ENCODE data around the gene TRIO. TPM values are rescaled to one million over a fixed set of nuclear protein-coding genes. Genes with fewer than 3 reads are reported as not detected.

TRIO gene
- total RNA-seq, 2 donors from 2014 or later = 62.0 to 137 TPM

- no peak overlapping the region for H3K27ac ChIP-seq
- no peak overlapping the region for H3K4me3 ChIP-seq
- H3K27me3 ChIP-seq = no peaks in the 10 kb centered on the region
- no peak for ATAC-seq
- intact Hi-C loops (cut with DNase I) = no loop called here
- 90 to 93% methylated on average over 2 to 4 of the region's 4 CpGs for WGBS, 2 donors
- no peaks in the 10 kb centered on the region for H3K9me3 ChIP-seq
- H3K36me3 ChIP-seq (replicated peaks in 1 of 2; ENCODE audit: insufficient read depth in 1 of 2, low read depth in 2 of 2) = no peaks in the 10 kb centered on the region
- DNase-seq = no peak
- peaks cover 11% of the 10 kb centered on the region for H3K4me1 ChIP-seq
- TF ChIP-seq, protein P1, sequence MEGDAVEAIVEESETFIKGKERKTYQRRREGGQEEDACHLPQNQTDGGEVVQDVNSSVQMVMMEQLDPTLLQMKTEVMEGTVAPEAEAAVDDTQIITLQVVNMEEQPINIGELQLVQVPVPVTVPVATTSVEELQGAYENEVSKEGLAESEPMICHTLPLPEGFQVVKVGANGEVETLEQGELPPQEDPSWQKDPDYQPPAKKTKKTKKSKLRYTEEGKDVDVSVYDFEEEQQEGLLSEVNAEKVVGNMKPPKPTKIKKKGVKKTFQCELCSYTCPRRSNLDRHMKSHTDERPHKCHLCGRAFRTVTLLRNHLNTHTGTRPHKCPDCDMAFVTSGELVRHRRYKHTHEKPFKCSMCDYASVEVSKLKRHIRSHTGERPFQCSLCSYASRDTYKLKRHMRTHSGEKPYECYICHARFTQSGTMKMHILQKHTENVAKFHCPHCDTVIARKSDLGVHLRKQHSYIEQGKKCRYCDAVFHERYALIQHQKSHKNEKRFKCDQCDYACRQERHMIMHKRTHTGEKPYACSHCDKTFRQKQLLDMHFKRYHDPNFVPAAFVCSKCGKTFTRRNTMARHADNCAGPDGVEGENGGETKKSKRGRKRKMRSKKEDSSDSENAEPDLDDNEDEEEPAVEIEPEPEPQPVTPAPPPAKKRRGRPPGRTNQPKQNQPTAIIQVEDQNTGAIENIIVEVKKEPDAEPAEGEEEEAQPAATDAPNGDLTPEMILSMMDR (IDR thresholded peaks at IDR 0.05) = no peak
- TF ChIP-seq POLR2A (IDR thresholded peaks at IDR 0.05) = no peak
Observed at GRCh38 chr5:14120176-14120575, 23.0 kb upstream of the TRIO start.

GRCh38 chr5:14121552-14121951 lies 21.6 kb upstream of the TRIO start:
- peaks cover 11% of the 10 kb centered on the region for H3K4me1 ChIP-seq
- no peak overlapping the region for H3K4me3 ChIP-seq
- no peaks in the 10 kb centered on the region for H3K27me3 ChIP-seq
- 100% methylated on average over 1 of the region's 1 CpG for WGBS, 2 donors
- no peak overlapping the region for H3K27ac ChIP-seq
- DNase-seq (no peak), ATAC-seq (no peak)
- H3K9me3 ChIP-seq = no peaks in the 10 kb centered on the region
- no peaks in the 10 kb centered on the region for H3K36me3 ChIP-seq (replicated peaks in 1 of 2; ENCODE audit: insufficient read depth in 1 of 2, low read depth in 2 of 2)
- intact Hi-C loops (cut with DNase I) = no loop called here
- no peak for TF ChIP-seq POLR2A (IDR thresholded peaks at IDR 0.05)
- TF ChIP-seq, protein P1 (IDR thresholded peaks at IDR 0.05) = no peak

GRCh38 chr5:14122089-14122488 lies 21.1 kb upstream of the TRIO start:
- Histone ChIP-seq H3K27me3 (no peaks in the 10 kb centered on the region), H3K4me3 (no peak overlapping the region), H3K36me3 (replicated peaks in 1 of 2; ENCODE audit: insufficient read depth in 1 of 2, low read depth in 2 of 2) (no peaks in the 10 kb centered on the region), H3K4me1 (peaks cover 11% of the 10 kb centered on the region), H3K9me3 (no peaks in the 10 kb centered on the region), H3K27ac (no peak overlapping the region)
- ATAC-seq (no peak), DNase-seq (no peak)
- 72 to 85% methylated on average over 4 of the region's 4 CpGs for WGBS, 2 donors
- intact Hi-C loops (cut with DNase I) = no loop called here
- TF ChIP-seq, protein P1 (IDR thresholded peaks at IDR 0.05) = no peak
- TF ChIP-seq POLR2A (IDR thresholded peaks at IDR 0.05) = no peak

DNA sequence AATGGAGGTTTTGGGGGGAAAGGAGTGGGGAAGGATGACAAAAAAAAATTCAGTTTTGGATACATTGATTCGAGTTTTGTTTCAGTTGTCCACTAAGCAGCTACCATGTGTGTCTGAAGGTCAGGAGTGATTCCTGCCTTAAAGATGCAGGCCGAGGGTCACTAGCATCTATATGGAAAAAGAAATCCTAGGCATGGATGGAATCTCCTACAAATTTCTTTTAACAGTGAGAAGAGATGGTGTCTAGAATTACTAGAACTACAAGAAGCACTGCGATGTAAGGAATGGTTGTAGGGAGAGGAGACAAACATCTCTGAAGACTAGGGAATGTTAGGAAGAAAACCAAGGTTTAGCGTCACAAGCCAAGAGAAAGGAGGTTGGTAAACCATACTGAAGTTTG lies 19.6 kb upstream of the TRIO start:
- Histone ChIP-seq H3K27me3 (no peaks in the 10 kb centered on the region), H3K4me1 (peaks cover 10% of the 10 kb centered on the region), H3K9me3 (no peaks in the 10 kb centered on the region), H3K27ac (no peak overlapping the region), H3K4me3 (no peak overlapping the region), H3K36me3 (replicated peaks in 1 of 2; ENCODE audit: insufficient read depth in 1 of 2, low read depth in 2 of 2) (no peaks in the 10 kb centered on the region)
- intact Hi-C loops (cut with DNase I) = no loop called here
- DNase-seq (no peak), ATAC-seq (no peak)
- 74 to 85% methylated on average over 4 of the region's 4 CpGs for WGBS, 2 donors
- TF ChIP-seq, protein P1 (IDR thresholded peaks at IDR 0.05) = no peak
- no peak for TF ChIP-seq POLR2A (IDR thresholded peaks at IDR 0.05)

GRCh38 chr5:14123974-14124482 lies 19.1 kb upstream of the TRIO start:
- TF ChIP-seq, protein P1 (IDR thresholded peaks at IDR 0.05) = no peak
- TF ChIP-seq POLR2A (IDR thresholded peaks at IDR 0.05) = no peak
- Histone ChIP-seq H3K4me1 (peaks cover 5% of the 10 kb centered on the region), H3K9me3 (no peaks in the 10 kb centered on the region), H3K4me3 (no peak overlapping the region), H3K36me3 (replicated peaks in 1 of 2; ENCODE audit: insufficient read depth in 1 of 2, low read depth in 2 of 2) (no peaks in the 10 kb centered on the region), H3K27ac (no peak overlapping the region), H3K27me3 (no peaks in the 10 kb centered on the region)
- 91 to 94% methylated on average over 5 of the region's 5 CpGs for WGBS, 2 donors
- ATAC-seq (no peak), DNase-seq (no peak)
- intact Hi-C loops (cut with DNase I) = no loop called here
